Right atrium auricular region (tissue), 2 donors: ENCODE measurements around the gene FFAR2. TPM values are rescaled to one million over a fixed set of nuclear protein-coding genes. Genes with fewer than 3 reads are reported as not detected.
"Not testable (repeated sequence)": the region's sequence is repeated elsewhere in the genome, so short reads cannot be mapped to it uniquely, and the experiment has no call there.

Experiments
- DNase-seq: peaks from one replicate; pipeline ENCODE4 v3.0.0-alpha.2; 2019; ENCODE audit warnings: low spot score
- H3K27ac ChIP-seq, 2 donors: fragments of 200-600 bp; sonication (generic); 1 replicate in 1 of 2; 2 replicates in 1 of 2; pipeline ENCODE4 v1.5.1; 2016 to 2019
- H3K27me3 ChIP-seq, 2 donors: fragments of 200-600 bp; sonication (generic); one replicate each; pipeline versions ENCODE4 v1.5.1 to v1.6.0; 2017 to 2019
- H3K36me3 ChIP-seq: fragments of 200-600 bp; sonication (generic); one replicate; pipeline ENCODE4 v1.5.1; 2016
- H3K4me1 ChIP-seq, 2 donors: fragments of 200-600 bp; sonication (generic); one replicate each; pipeline versions ENCODE4 v1.5.1 to v1.6.0; 2017 to 2019
- H3K4me3 ChIP-seq, 2 donors: fragments of 200-600 bp; sonication (generic); 1 replicate in 1 of 2; 2 replicates in 1 of 2; pipeline ENCODE4 v1.5.1; 2017 to 2019; ENCODE audit warnings: mild to moderate bottlenecking in 1 of 2, moderate library complexity in 1 of 2
- H3K9me3 ChIP-seq, 2 donors: fragments of 200-600 bp; sonication (generic); one replicate each; pipeline ENCODE4 v1.5.1; 2019
- total RNA-seq, 2 donors: library from RNA; depleted of rRNA; stranded (reverse); fragments of >200 nt; gene quantifications; one replicate each; pipeline ENCODE4 v1.1.0, GENCODE V29; 2016
- TF ChIP-seq, protein P1 (sequence below), 2 donors: fragments of 200-600 bp; sonication (generic); IDR thresholded peaks; one replicate each; pipeline ENCODE4 v1.5.1; 2019; ENCODE audit warnings: antibody characterized with exemption in 2 of 2

Gene FFAR2
- total RNA-seq, 2 donors from 2014 or later = 0.20 TPM; not detected in 1

DNA sequence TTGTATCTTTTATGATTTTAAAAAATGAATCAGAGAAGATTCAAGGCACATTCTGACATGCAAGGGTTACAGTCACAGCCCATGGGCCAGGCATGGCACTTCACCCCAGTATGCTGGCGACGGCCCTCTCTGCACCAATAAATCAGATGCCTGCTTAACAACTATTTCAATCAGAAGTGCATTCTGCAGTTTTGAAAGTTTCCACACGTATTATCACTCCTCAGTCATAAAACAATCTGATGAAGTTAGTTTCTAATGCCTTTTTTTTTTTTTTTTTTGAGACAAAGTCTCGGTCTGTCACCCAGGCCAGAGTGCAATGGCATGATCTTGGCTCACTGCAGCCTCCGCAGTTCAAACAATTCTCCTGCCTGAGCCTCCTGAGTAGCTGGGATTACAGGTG lies 28.3 kb upstream of the FFAR2 start:
- H3K36me3 ChIP-seq = no peaks in the 10 kb centered on the region
- no peak for DNase-seq
- H3K4me3 ChIP-seq = no peak overlapping the region
- TF ChIP-seq, protein P1, sequence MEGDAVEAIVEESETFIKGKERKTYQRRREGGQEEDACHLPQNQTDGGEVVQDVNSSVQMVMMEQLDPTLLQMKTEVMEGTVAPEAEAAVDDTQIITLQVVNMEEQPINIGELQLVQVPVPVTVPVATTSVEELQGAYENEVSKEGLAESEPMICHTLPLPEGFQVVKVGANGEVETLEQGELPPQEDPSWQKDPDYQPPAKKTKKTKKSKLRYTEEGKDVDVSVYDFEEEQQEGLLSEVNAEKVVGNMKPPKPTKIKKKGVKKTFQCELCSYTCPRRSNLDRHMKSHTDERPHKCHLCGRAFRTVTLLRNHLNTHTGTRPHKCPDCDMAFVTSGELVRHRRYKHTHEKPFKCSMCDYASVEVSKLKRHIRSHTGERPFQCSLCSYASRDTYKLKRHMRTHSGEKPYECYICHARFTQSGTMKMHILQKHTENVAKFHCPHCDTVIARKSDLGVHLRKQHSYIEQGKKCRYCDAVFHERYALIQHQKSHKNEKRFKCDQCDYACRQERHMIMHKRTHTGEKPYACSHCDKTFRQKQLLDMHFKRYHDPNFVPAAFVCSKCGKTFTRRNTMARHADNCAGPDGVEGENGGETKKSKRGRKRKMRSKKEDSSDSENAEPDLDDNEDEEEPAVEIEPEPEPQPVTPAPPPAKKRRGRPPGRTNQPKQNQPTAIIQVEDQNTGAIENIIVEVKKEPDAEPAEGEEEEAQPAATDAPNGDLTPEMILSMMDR (IDR thresholded peaks at IDR 0.05) = no peak
- no peaks in the 10 kb centered on the region for H3K4me1 ChIP-seq
- no peaks in the 10 kb centered on the region for H3K9me3 ChIP-seq
- no peak overlapping the region for H3K27ac ChIP-seq
- H3K27me3 ChIP-seq = no peaks in the 10 kb centered on the region

- DNase-seq = no peak
- no peaks in the 10 kb centered on the region for H3K9me3 ChIP-seq
- TF ChIP-seq, protein P1 (IDR thresholded peaks at IDR 0.05) = no peak
- no peaks in the 10 kb centered on the region for H3K4me1 ChIP-seq
- H3K4me3 ChIP-seq = no peak overlapping the region
- no peak overlapping the region for H3K27ac ChIP-seq
- no peaks in the 10 kb centered on the region for H3K27me3 ChIP-seq
- H3K36me3 ChIP-seq = no peaks in the 10 kb centered on the region
These were observed 26.7 kb upstream of the FFAR2 start for GRCh38 chr19:35421362-35421761.

DNA sequence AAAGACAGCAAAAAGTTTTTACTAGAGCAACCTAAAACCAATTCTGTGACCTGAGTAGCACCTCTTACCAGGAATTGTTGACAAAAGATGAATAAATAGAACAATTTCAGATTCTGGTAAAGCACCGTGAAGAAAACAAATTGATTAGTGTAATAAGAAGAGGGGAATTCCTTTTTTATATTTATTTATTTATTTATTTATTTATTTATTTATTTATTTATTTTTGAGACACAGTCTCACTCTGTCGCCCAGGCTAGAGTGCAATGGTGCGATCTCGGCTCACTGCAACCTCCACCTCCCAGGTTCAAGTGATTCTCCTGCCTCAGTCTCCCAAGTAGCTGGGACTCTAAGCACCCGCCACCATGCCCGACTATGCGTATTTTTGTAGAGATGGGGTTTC lies 24.7 kb upstream of the FFAR2 start:
- H3K4me3 ChIP-seq, H3K27me3 ChIP-seq, H3K9me3 ChIP-seq, H3K36me3 ChIP-seq, H3K4me1 ChIP-seq, H3K27ac ChIP-seq, DNase-seq: not testable (repeated sequence)

- Histone ChIP-seq H3K27me3 (no peaks in the 10 kb centered on the region), H3K4me3 (no peak overlapping the region), H3K27ac (no peak overlapping the region), H3K36me3 (no peaks in the 10 kb centered on the region), H3K9me3 (no peaks in the 10 kb centered on the region), H3K4me1 (no peaks in the 10 kb centered on the region)
- TF ChIP-seq, protein P1 (IDR thresholded peaks at IDR 0.05) = no peak
- no peak for DNase-seq
These were observed 22.4 kb upstream of the FFAR2 start for GRCh38 chr19:35425682-35426081.

- no peaks in the 10 kb centered on the region for H3K36me3 ChIP-seq
- no peak overlapping the region for H3K27ac ChIP-seq
- H3K27me3 ChIP-seq = no peaks in the 10 kb centered on the region
- DNase-seq = no peak
- no peak overlapping the region for H3K4me3 ChIP-seq
- H3K9me3 ChIP-seq = no peaks in the 10 kb centered on the region
- H3K4me1 ChIP-seq = no peaks in the 10 kb centered on the region
- TF ChIP-seq, protein P1 (IDR thresholded peaks at IDR 0.05) = no peak
These were observed 20.9 kb upstream of the FFAR2 start for GRCh38 chr19:35427187-35427586.

DNA sequence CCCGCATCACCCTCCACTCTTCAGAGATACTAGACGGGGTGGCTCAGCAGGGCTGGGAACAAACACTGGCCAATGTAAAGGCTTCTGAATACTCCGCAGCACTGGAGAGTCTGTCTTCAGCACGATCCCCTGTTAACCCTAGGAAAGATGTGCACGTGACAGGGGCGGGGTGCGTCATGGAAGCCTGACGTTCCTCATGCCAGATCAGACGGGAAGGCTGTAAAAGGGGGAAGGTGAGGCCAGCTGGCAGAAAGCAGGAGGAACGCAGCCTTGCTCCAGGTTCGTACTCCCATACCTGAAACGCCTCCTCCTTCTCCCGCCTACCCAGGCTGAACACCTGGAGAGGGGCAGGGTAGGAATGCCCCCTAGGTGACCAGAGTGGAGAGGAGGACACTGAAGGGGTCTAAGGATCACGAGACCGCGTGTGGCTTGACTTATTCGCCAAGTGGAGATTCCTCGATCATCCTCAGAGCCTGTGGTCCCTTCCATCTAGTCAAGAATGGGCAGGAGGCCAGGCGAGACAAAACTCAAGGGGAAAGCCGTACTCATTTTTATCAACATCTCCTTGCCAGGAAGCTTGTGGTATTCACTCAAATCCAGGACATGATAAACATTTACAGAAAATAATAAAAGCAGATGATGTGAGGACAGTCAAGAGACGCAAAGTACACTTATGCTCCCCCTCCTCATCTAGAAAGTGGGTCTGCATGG lies 18.2 kb upstream of the FFAR2 start:
- no peak for DNase-seq
- Histone ChIP-seq H3K9me3 (no peaks in the 10 kb centered on the region), H3K36me3 (no peaks in the 10 kb centered on the region), H3K27ac (no peak overlapping the region), H3K27me3 (no peaks in the 10 kb centered on the region), H3K4me3 (no peak overlapping the region), H3K4me1 (peaks cover 0 to 8% of the 10 kb centered on the region in 2 donors)
- TF ChIP-seq, protein P1 (IDR thresholded peaks at IDR 0.05) = no peak
